ENCODE data around the gene PVALEF. TPM values are rescaled to one million over a fixed set of nuclear protein-coding genes. Genes with fewer than 3 reads are reported as not detected.

PVALEF gene
- polyA plus RNA-seq, 1 of the 3 experiments (the other 2 are of a cell fraction), result not detected

DNA sequence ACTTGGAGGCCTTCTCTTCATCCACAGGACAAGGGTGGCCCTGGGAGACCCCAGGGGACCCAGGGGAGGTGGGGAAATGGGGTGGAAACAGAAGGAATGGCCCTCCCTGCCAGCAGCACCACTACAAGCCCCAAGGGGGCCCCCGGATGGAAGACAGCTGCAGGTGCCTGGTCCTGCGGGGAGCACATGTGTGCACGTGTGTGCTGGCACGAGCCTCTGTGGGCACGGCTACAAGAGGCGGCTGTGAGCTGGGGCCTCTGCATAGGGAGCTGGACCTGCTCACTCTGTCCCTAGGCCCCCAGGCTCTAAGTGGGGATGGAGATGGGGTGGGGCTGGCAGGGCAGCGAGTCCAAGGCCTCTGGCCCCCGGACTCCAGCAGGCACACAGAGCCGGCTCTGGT lies 13.9 kb downstream of the PVALEF start:
- Histone ChIP-seq H3K9ac (no peak overlapping the region), H3K9me2 (no peaks in the 10 kb centered on the region), H4K20me1 (ENCODE audit: insufficient read depth) (no peaks in the 10 kb centered on the region), H3K4me1 (ENCODE audit: control insufficient read depth in 1 of 2, insufficient read depth in 2 of 2, low read depth in 1 of 2, low read length in 1 of 2) (peaks cover 0 to 7% of the 10 kb centered on the region in 2 experiments; a peak in 1 of 4 replicates), H3K4me3 (ENCODE audit: low read depth in 2 of 2, low read length in 1 of 2) (no peak overlapping the region), H3K4me2 (no peak overlapping the region), H3F3A (replicated peaks; ENCODE audit: insufficient read depth) (no peaks in the 10 kb centered on the region), H3K36me3 (replicated peaks in 1 of 2; ENCODE audit: control insufficient read depth in 1 of 2, insufficient read depth in 2 of 2, low read length in 1 of 2) (no peaks in the 10 kb centered on the region), H3K27me3 (ENCODE audit: insufficient read depth) (no peaks in the 10 kb centered on the region), H3K27ac (ENCODE audit: low read depth in 2 of 2, low read length in 1 of 2) (no peak overlapping the region), H3K79me2 (ENCODE audit: insufficient read depth) (no peaks in the 10 kb centered on the region), H2AFZ (ENCODE audit: low read depth) (no peak overlapping the region), H3K9me3 (0 out of 2 replicates have a peak, but pooled peaks cover 7% of the 10 kb centered on the region)
- CTCF ChIA-PET, result interaction anchor here (0.8 to 3.6 kb wide), 6 partner anchors 8 to 156 kb away, joined by 3 to 18 read pairs (median 4); no protein-coding TSS in a partner anchor
- no peak for DNase-seq
- TF ChIP-seq, protein P1, sequence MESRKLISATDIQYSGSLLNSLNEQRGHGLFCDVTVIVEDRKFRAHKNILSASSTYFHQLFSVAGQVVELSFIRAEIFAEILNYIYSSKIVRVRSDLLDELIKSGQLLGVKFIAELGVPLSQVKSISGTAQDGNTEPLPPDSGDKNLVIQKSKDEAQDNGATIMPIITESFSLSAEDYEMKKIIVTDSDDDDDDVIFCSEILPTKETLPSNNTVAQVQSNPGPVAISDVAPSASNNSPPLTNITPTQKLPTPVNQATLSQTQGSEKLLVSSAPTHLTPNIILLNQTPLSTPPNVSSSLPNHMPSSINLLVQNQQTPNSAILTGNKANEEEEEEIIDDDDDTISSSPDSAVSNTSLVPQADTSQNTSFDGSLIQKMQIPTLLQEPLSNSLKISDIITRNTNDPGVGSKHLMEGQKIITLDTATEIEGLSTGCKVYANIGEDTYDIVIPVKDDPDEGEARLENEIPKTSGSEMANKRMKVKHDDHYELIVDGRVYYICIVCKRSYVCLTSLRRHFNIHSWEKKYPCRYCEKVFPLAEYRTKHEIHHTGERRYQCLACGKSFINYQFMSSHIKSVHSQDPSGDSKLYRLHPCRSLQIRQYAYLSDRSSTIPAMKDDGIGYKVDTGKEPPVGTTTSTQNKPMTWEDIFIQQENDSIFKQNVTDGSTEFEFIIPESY (IDR thresholded peaks at IDR 0.05; ENCODE audit: borderline replicate concordance, low read depth), result no peak
- TF ChIP-seq EZH2phosphoT487 (IDR thresholded peaks at IDR 0.05; ENCODE audit: borderline replicate concordance, low read depth) (no peak), RCOR1 (IDR thresholded peaks at IDR 0.05; ENCODE audit: low read length) (no peak), CHD2 (IDR thresholded peaks at IDR 0.05; ENCODE audit: low read length, partially characterized antibody) (no peak), TCF12 (IDR thresholded peaks at IDR 0.05) (no peak), GATA2 (CRISPR knock-in tag; IDR thresholded peaks at IDR 0.05) (no peak), MEF2A (IDR thresholded peaks at IDR 0.05; ENCODE audit: borderline replicate concordance, low read depth) (no peak), RFX5 (IDR thresholded peaks at IDR 0.05; ENCODE audit: low read length) (no peak), RXRA (IDR thresholded peaks at IDR 0.05; ENCODE audit: borderline replicate concordance, low read depth) (no peak), FOXM1 (IDR thresholded peaks at IDR 0.05; ENCODE audit: low read depth) (no peak), JUND (IDR thresholded peaks at IDR 0.05) (no peak), MXI1 (IDR thresholded peaks at IDR 0.05; ENCODE audit: low read depth, low read length) (no peak), SIN3A (IDR thresholded peaks at IDR 0.05; ENCODE audit: borderline replicate concordance, low read depth, low read length) (no peak), NFIC (IDR thresholded peaks at IDR 0.05; ENCODE audit: borderline replicate concordance) (no peak), POLR2AphosphoS5 (IDR thresholded peaks at IDR 0.05; ENCODE audit: low read depth, low read length) (no peak)
- TF ChIP-seq, protein P2, sequence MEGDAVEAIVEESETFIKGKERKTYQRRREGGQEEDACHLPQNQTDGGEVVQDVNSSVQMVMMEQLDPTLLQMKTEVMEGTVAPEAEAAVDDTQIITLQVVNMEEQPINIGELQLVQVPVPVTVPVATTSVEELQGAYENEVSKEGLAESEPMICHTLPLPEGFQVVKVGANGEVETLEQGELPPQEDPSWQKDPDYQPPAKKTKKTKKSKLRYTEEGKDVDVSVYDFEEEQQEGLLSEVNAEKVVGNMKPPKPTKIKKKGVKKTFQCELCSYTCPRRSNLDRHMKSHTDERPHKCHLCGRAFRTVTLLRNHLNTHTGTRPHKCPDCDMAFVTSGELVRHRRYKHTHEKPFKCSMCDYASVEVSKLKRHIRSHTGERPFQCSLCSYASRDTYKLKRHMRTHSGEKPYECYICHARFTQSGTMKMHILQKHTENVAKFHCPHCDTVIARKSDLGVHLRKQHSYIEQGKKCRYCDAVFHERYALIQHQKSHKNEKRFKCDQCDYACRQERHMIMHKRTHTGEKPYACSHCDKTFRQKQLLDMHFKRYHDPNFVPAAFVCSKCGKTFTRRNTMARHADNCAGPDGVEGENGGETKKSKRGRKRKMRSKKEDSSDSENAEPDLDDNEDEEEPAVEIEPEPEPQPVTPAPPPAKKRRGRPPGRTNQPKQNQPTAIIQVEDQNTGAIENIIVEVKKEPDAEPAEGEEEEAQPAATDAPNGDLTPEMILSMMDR (IDR thresholded peaks at IDR 0.05), result no peak
- TF ChIP-seq, protein P3, sequence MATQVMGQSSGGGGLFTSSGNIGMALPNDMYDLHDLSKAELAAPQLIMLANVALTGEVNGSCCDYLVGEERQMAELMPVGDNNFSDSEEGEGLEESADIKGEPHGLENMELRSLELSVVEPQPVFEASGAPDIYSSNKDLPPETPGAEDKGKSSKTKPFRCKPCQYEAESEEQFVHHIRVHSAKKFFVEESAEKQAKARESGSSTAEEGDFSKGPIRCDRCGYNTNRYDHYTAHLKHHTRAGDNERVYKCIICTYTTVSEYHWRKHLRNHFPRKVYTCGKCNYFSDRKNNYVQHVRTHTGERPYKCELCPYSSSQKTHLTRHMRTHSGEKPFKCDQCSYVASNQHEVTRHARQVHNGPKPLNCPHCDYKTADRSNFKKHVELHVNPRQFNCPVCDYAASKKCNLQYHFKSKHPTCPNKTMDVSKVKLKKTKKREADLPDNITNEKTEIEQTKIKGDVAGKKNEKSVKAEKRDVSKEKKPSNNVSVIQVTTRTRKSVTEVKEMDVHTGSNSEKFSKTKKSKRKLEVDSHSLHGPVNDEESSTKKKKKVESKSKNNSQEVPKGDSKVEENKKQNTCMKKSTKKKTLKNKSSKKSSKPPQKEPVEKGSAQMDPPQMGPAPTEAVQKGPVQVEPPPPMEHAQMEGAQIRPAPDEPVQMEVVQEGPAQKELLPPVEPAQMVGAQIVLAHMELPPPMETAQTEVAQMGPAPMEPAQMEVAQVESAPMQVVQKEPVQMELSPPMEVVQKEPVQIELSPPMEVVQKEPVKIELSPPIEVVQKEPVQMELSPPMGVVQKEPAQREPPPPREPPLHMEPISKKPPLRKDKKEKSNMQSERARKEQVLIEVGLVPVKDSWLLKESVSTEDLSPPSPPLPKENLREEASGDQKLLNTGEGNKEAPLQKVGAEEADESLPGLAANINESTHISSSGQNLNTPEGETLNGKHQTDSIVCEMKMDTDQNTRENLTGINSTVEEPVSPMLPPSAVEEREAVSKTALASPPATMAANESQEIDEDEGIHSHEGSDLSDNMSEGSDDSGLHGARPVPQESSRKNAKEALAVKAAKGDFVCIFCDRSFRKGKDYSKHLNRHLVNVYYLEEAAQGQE (IDR thresholded peaks at IDR 0.05; ENCODE audit: low read depth, low read length), result no peak
- TF ChIP-seq, protein P4, sequence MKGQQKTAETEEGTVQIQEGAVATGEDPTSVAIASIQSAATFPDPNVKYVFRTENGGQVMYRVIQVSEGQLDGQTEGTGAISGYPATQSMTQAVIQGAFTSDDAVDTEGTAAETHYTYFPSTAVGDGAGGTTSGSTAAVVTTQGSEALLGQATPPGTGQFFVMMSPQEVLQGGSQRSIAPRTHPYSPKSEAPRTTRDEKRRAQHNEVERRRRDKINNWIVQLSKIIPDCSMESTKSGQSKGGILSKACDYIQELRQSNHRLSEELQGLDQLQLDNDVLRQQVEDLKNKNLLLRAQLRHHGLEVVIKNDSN (IDR thresholded peaks at IDR 0.05; ENCODE audit: borderline replicate concordance, low read depth), result no peak
- TF ChIP-seq, protein P5, sequence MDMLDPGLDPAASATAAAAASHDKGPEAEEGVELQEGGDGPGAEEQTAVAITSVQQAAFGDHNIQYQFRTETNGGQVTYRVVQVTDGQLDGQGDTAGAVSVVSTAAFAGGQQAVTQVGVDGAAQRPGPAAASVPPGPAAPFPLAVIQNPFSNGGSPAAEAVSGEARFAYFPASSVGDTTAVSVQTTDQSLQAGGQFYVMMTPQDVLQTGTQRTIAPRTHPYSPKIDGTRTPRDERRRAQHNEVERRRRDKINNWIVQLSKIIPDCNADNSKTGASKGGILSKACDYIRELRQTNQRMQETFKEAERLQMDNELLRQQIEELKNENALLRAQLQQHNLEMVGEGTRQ (IDR thresholded peaks at IDR 0.05; ENCODE audit: borderline replicate concordance, low read depth, low read length), result no peak
- TF ChIP-seq, protein P6, sequence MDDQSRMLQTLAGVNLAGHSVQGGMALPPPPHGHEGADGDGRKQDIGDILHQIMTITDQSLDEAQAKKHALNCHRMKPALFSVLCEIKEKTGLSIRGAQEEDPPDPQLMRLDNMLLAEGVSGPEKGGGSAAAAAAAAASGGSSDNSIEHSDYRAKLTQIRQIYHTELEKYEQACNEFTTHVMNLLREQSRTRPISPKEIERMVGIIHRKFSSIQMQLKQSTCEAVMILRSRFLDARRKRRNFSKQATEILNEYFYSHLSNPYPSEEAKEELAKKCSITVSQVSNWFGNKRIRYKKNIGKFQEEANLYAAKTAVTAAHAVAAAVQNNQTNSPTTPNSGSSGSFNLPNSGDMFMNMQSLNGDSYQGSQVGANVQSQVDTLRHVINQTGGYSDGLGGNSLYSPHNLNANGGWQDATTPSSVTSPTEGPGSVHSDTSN (IDR thresholded peaks at IDR 0.05), result no peak
- 82% methylated on average over 7 of the region's 9 CpGs for WGBS (ENCODE audit: low lambda C conversion rate)
- POLR2A ChIA-PET, result interaction anchor here (1.0 to 1.5 kb wide), 2 partner anchors 10 to 11 kb away, joined by 4 to 5 read pairs; no protein-coding TSS in a partner anchor
